CD4-positive, alpha-beta T cell treated with Interleukin-10 for 1 hour (primary cell): Measurements from ENCODE around the gene MAB21L4.

Source experiments
- DNase-seq: peaks from one replicate; pipeline ENCODE4 v3.0.0-alpha.2; 2020

The MAB21L4 gene

DNA sequence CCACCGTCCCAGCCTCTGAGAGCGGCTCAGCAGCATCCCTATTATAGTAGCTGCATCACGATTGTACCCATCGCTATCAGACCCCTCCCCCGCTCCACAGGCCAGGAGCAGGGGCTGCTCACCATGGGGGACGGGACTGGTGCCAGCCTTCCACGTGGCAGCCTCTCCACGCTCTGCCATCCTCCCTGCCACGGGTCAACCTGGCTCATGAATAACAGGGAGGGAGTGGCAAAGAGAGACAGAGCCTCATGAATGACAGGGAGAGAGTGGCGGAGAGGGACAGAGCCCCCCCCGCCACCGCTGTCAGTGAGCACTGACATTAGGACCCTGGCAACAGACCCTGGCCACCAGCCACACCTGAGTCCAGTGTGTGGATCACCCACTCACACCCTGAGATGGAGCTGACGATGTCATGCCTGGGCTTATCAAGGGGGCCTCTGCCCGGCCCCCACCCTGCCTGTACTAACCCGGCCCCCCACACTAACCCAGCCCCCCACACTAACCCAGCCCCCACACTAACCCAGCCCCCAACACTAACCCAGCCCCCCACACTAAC lies 27.1 kb upstream of the MAB21L4 start:
- DNase-seq: no peak

DNA sequence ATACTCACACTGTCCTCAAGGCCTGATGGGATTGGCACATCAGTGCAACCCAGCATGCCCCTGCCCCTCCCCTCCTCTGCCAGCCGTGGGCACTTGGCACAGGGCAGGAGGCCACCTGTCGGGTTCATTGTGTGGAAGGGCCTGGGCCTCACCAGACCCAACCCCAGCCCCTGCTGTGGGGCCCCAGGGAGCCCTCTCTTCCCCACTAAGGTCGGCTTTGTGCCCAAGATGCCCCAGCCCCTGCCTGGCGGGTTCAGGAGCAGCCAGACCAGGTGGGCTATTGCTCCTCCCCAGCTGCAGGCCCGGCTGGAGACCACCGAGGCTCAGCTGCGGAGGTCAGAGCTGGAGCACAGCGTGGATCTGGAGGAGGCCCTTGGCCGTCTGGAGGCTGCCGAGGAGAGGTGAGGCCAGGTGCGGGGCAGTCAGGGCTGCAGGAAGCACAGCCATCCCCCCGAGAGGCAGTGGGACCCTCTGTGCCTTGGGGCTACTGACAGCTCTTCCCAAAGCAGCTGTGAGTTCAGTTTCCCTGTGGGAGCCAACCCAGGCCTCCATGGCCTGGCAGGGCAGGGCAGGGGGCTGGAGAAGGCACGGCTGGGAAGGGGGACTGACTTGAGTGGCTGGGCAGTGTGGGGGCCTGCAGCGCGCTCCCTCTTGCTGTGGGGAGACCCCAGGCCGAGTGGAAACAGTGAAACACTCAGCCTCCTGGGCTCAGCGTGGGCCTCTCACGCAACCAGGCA lies 26.5 kb upstream of the MAB21L4 start:
- no peak for DNase-seq

DNA sequence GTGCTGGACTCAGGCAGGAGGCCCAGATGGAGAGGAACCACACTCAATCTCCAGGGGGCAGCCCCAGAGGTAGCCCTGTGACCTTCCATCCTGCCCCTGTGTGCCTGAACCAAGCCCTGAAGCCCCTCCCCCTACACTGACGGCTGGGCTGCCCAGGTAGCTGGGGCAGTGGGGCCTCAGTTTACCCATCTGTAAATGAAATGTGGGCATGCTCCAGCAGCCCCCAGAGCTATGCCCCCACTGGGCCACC lies 26.0 kb upstream of the MAB21L4 start:
- no peak for DNase-seq

DNA sequence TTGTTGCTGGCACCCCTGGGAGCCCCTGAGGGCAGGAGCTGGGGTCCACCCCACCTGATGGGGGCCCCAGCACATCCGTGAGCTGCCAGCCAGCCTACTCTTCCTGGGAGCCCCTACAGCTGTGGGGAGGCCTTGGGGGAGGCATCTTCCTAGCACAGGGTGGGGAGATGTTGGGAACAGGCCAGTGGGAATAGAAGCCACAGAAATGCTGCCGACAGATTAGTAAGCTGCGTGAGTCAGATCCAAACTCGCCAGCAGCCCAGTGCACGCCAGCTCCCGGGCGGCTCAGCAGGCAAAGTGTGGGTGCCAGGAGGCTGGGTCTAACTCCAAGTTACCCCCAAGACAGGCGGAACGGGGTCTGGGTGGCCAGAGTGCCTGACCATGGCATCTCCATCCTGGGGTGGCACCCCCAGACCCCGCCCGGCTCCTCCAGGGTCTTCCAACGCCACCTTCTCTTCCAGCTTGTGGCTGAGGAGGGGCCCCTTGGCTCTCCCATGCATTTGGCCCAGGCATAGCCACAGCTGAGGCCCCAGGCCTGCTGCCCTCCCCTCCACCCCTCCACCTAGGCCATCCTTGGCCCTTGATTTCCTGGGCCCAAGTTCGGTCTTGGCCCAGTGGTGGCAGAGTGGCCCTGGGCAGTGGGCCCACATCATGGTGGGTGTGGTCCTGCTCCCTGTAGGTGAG lies 25.5 kb upstream of the MAB21L4 start:
- no peak for DNase-seq

DNA sequence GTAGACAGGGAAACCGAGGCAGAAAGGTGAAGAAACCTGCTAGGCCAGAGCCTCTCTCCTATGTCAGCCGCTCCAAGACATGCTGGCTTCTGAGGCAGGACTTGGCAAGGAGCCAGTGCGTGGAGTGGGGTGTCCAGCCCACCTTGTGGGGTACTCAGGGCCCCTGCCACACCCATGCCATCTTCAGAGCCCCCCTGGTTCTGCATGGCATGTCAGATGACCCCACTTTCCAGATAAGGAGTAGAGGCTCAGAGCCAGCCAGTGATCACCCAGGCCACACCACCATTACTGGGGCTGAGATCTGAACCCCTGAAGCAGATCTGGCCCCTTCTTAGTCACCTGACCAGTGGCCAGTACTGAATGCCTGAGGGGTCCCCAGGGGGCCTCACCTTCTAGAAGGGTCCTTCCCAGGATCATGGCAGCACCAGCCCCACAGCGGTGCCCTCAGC lies 24.9 kb upstream of the MAB21L4 start:
- no peak for DNase-seq

DNA sequence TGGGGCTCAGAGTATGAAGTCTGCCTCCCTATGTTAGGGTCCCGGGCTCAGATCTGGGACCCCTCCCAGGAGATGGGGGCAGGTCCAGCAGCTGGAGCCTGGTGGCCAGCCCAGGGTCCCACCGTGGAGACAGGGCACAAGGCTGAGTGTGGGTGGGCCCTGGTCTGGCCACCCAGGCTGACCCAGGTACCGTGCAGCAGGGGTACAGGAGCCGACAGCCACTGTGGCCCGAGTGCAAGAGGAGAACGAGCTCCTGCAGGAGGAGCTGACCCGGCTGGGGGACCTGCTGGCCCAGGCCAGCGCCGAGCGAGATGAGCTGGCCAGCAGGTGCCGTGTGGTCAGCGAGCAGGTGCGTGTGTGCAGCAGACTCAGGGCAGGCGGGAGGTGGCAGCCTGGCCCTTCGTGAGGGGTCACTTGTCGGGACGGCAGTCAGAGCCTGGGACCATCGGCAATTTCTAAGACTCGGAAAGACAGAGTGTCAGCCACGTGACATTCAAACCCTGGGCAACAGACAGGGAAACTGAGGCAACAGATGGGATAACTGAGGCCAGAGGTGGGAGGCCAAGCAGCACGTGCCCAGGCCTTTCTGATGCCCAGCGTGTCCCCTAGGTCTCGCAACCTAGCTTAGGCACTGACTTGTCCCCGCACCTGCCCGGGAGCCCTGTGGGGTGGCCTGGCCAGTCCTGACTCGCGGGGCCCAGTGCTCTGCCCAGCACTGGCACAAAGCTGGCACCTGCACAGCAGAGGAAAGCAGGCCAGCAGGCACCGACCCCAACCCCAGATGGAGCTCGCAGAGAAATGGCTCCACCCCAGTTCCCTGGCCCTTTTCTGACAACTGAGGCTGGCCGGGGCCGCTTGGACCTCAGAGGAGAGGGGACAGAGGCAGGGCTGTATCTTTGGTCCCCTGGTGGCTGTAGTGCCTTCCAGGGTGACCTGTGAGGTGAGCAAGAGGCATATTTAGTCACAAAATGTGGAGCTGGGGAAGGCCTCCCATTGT lies 24.1 kb upstream of the MAB21L4 start:
- no peak for DNase-seq

DNA sequence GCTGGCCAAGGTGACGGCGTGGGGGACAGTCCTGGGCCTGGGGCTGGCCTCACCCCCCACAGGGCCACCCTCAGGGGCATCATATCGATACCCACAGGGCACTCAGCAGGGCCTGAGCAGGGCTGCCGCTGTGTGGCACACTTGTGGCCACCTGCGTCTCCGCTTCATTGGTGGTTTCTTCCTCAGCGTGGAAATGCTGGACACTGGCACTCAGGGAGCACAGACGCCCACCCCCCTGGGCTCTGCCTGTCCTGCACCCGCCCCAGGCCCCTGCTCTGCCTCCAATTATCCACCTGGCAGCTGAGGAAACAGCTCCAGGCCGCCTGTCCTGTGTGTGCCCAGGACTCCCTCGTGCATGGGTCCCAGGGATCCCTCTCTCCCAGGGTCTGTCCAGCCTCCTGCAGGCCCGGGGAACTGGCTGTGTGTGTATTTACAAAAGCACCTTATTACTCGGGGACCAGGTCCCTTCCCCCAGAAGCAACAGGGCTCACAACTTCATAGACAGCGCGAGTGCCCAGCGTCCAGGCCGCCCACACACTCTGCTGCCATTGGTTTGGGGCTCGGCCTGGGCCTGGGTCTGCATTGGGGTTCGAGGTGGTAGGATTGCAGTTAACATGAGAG lies 23.3 kb upstream of the MAB21L4 start:
- no peak for DNase-seq

DNA sequence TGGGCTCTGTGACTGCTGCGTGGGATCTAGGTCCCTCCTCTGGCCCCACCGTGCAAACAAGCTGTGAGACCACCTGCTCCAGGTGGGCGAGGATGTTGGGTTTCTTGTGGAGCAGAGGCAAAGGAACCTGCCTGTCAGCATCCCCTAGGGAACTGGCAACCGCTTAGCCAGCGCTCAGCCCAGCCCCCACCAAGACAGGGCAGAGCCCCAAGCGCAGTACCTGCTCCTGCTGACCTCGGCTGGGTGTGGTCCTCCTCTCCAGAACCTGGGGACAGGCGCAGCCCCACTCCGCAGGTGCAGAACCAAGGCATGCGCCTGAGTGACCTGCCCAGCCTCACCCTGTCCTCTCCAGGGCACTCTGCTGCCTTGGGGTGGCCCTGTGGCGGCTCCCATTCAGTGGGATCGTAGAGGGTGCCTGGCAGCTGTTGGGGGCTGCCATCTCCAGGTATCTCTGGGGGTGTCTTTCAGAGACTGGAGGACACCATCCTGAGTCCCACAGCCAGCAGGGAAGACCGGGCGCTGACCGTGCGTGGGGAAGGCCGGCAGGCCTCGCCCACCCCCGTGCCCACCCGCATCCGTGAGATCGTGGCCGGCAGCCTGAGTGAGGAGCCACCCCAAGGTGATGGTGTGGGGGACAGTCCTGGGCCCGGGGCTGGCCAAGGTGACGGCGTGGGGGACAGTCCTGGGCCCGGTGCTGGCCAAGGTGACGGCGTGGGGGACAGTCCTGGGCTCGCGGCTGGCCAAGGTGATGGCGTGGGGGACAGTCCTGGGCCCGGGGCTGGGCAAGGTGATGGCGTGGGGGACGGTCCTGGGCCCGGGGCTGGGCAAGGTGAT lies 22.5 kb upstream of the MAB21L4 start:
- no peak for DNase-seq

DNA sequence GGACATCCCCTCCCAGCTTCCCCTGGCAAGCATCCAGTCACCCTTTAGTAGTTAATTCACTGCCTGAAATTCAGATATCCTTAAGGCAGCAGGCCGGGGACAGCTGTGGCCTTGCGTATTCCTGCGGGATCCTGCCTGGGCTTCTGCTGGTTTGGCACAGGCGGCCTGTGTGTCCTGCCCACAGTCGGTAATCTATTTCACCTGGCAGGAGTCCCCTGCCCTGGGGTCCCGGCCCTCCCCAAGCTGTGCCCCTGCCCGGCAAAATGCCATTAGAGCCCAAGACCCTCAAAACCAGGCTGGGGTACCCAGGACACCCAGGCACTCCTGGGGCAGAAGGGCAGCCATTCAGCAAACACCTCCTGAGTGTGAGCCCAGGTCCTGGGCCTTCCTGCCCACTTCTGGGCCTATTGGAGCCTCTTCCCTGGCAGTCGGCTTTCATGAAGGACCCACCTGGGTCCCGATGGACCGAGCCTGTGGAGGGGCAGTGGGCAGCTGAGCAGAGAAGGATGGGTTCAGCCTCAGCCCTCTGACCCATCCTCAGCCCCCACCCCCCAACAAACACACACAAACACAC lies 21.8 kb upstream of the MAB21L4 start:
- DNase-seq: no peak

DNA sequence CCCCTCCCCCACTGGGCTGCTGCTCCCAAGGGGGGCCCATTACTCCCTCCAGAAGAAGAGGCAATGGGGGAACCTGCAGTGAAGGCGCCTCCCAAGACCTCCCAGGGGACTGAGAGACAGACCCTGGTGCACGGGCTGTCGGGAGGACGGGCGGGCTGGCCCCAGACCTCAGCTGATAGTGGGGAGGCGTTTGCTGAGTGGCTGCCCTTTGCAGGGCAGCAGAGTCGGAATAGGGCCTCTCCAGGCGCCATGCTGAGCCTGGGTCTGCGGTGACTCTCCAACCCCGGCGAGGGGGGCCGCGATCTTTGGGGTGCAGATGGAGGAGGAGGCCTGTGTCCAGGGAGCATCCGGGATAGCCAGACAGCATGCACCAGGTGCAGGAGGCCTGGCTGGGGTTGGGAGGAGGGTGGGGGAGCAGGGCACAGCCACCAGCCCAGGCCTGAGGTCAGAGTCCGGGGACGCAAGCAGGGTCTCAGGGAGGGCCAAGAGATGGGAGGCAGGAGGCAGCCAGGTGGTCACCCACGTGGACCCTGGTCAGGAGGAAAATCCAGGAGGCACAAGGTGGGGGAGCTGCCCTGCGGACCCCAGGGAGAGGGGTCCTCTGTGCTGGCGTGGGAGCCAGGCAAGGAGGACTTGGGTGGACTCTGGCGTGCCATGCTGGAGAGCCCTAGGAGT lies 21.2 kb upstream of the MAB21L4 start:
- no peak for DNase-seq

DNA sequence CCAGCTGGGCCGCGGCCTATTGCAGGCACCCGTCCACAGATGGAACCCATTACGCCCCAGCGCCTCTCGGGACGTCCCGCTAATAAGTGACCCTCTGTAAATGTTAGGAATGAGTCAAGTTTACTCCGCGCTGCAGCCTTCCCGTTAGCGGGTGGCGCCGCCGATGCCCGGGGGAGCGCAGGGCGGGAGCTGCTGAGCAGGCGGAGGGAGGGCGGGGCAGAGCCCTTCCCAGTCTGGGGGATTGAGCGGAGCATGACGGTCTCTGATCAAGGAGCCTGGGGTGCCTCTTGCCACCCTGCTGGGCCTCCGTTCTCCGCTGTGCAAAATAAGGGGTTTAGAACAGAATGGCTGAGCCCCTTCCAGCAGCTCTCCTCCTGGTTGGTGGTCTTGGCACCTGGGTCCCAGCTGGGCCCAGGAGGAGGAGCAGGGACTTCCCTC lies 20.6 kb upstream of the MAB21L4 start:
- no peak for DNase-seq

DNA sequence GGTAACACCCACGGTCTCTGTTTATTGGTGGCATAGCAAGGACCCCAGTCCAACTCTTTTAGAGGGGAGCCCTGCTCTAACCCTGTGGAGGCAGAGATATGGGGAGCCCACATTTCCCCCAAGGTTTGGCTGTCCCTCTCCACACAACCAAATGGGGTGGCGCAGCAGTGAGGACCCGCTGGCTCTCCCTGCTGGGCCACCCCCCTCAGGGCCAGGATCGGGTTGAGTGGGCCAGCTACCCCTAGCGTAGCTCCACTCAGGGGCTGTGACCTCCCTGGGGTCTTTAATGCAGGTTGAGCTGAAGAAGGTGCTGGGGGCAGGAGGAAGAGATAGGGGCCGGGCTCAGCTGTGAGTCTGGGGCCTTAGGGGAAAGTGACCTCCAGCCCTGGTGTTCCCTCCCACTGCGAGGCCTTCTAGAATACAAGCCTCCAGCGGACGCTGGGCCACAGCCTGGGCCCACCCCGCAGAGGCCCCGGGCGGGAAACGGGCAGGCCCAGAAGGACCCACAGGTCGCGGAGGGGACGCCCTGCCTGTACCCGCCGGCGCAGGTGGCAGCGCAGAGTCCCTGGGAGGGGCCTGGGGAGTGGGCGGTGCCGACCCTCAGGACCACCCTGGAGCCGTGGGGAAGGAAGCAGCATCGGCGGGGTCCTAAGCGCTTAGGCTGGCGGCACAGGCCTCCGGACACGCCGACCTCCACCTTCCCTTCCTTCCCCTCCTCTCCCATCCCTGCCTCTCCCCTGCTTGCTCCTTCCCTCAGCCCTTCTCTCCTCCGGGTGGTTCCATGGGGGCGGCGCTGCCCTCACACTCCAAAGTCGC lies 19.8 kb upstream of the MAB21L4 start:
- DNase-seq: no peak

DNA sequence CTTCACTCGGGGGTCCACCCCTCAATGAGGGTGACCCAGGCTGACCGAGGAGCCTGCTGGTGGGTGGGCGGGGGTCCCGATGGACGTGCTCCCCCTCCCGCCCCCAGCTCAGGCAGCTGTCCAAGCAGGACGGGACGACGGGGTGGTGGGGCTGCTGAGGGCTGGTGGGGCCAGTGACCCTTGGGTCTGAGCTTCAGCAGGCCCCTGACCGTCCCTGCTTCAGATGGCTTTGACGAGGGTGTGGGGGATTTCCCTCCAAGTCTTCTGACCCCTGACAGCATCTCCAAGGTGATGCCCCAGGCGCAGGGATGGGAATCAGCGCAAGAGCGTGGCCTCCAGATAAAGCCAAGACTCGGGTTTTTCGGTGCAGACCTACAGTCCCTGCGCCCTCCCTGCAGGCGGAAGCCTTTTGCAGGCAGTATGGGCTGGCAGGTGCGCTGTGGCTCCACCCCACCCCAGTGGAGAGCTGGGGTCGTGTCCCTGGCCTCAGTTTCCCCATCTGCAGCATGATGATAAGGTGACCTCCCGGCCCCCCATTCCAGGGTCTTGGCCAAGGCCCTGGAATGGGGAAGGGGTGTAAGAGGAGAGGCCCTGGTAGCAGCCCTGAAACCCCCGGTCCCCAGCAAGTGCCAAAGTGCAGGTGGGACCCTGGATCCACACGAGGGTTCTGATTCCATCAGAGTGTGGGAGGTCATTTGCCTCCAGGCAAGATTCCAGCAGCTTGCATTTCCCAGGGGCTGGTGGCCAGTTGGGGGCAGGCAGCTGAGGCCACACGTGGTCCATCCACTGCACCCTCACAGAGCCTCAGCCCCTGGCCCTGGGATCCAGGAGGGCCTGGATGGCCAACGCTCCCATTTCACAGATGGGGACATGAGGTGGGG lies 18.9 kb upstream of the MAB21L4 start:
- no peak for DNase-seq

DNA sequence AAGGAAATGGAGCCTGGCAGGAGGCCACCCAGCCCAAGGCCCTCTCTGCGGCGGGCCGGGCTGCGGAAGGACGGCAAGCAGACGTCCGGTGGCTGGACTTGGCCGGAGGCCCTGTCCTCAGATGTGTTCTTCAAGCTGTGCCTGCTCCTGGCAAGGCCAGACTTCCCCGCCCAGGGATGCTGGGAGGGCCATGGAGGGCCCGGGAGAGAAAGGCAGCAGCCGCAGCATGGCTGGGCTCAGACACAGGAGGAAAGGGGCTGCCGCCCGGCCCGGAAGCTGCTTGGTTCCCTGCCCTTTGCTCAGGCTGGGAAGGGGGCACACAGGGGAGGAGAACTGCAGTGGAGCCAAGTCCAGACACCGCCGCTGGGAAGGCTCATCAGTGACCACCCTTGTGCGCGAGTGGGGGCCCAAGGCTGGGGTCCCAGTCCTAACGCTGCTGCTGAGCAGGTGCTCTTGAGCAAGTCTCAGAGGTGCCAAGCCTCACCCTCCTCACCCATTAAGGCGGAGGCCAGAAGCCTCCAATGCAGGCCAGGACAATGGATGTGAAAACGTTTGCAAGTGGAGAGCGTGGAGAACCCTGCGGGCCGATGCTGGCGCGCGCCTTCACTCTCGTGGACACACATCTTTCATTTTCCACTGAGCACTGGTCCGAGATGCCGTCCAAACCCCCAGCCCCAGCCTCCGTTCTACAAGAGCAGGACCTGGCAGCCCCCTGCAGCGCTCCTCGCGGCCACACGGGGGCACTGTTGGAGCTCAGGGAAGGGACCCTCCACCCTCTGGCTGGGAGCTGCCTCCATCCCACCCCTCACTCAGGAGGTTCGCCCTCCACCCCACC lies 18.1 kb upstream of the MAB21L4 start:
- DNase-seq: peak; percentile 53

DNA sequence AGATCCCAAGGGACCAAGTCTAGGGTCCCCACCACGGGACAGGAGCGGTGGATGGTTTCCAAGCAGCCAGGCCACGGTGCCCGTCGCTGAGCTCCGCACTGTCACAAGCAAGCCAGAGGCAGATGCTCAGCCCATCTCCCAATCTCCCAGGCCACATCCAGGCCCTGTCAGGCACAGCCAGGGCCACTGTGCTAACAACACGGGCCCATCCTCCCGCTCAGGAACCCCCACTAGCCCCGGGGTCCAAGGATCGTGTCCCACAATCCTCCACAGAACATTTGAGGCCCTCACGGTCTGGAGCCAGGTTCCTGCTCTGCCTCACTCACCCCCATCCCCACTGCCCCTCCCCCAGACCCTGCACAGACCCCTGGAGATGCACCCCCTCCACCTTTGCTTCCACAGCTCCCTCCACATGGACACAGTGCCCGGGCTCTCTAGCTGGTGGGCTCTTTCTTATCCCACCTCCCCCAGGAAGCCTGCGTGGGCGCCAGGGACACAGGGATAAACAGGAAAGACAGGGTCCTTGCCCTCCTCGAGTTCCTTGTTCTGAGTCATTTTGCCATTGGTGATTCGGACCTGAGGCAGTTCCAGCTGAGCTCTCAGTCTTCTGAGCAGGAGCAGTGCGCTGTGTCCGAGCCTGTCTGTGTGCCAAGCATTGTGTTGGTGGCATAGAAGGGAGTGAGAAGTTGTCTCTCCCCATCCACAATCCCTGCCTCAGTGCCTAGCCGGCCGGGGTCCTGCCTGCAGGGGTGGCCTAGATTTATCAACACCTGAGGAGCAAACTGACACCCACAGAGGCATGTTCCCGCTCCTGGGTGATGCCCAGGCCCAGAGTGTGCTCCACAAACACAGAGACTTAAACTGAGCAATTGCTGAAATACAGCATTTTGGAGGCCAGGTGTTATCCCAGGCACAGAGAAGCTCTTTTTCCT lies 17.2 kb upstream of the MAB21L4 start:
- DNase-seq: no peak

DNA sequence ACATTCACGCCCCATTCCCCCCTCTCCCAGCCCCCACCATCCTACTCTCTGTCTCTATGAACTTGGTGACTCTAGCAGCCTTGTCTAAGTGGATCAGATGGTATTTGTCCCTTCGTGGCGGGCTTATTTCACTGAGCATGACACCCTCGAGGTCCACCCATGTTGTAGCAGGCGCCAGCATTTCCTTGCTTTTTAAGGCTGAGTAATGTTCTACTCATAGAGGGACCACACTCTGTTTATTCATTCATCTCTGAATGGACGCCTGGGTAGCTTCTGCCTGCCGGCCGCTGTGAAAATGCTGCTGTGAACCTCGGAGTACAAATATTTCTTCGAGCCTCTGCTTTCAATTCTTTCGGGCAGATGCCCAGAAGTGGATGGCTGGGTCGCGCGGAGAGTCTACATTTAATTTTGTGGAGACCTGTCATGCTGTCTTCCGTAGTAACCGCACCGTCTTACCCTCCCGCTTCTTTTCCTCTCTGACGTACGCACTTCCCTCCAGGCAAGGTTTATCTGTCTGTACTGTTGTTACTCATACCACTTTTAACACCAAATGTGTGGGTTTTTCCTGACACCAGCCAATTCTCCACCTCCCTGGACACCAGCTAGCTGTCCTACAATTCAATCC lies 15.8 kb upstream of the MAB21L4 start:
- no peak for DNase-seq
